HEK293 (cell line): ENCODE results near the gene CFAP299.

Experiments
- CTCF ChIA-PET: fragments of 350-600 bp; formaldehyde crosslinking; extraction: SDS; loops from one replicate; lab custom pipeline; 2021; ENCODE audit warnings: antibody characterized with exemption; lab: Yijun Ruan, JAX
- POLR2A ChIA-PET: fragments of 300-600 bp; formaldehyde crosslinking; extraction: SDS; loops from one replicate; lab custom pipeline; 2020; ENCODE audit warnings: antibody characterized with exemption, inconsistent platforms; lab: Yijun Ruan, JAX
- H3K27ac ChIP-seq: fragments of 200-500 bp; sonication (Bioruptor generic); 2 replicates; pipeline ENCODE4 v1.5.1; 2014; ENCODE audit warnings: low read depth, low read length, control low read depth, inconsistent platforms; ENCODE audit errors: extremely low read depth
- H3K36me3 ChIP-seq, 2 experiments: fragments of 200-500 bp in 1 of 2; sonication (Bioruptor generic) in 1 of 2; 1 replicate in 1 of 2; 2 replicates in 1 of 2; pipeline ENCODE4 v1.5.1; 2014 to 2017; ENCODE audit warnings: inconsistent platforms in 2 of 2, low read length in 2 of 2; ENCODE audit not compliant: control insufficient read depth in 2 of 2, insufficient read depth in 1 of 2
- H3K4me1 ChIP-seq: fragments of 200-500 bp; sonication (Bioruptor generic); 2 replicates; pipeline ENCODE4 v1.5.1; 2014; ENCODE audit warnings: mild to moderate bottlenecking, low read length, inconsistent platforms; ENCODE audit not compliant: control insufficient read depth, insufficient read depth
- H3K4me3 ChIP-seq: 2 replicates; pipeline ENCODE4 v1.5.1; 2011; ENCODE audit warnings: low read depth, mild to moderate bottlenecking, control low read depth, low read length, moderate library complexity
- H3K9me3 ChIP-seq: fragments of 200-500 bp; sonication (Bioruptor generic); 2 replicates; pipeline ENCODE4 v1.5.1; 2014; ENCODE audit warnings: low read depth, low read length, inconsistent platforms; ENCODE audit not compliant: control insufficient read depth, insufficient read depth
- GFI1B ChIP-seq: fragments of 450-650 bp; formaldehyde crosslinking; IDR thresholded peaks from 2 replicates; pipeline ENCODE4 v1.5.1; 2016; ENCODE audit warnings: missing biosample characterization, missing genetic modification characterization
- SALL2 ChIP-seq: fragments of 450-650 bp; formaldehyde crosslinking; IDR thresholded peaks from 2 replicates; pipeline ENCODE4 v1.5.0; 2017; ENCODE audit warnings: missing biosample characterization, mild to moderate bottlenecking, missing genetic modification characterization, borderline replicate concordance
- TRIM28 ChIP-seq: IDR thresholded peaks from 2 replicates; pipeline ENCODE4 v1.6.1; 2011; ENCODE audit warnings: low read length, control low read depth, borderline replicate concordance
- WT1 ChIP-seq: fragments of 450-650 bp; formaldehyde crosslinking; IDR thresholded peaks from 2 replicates; pipeline ENCODE4 v1.5.1; 2016; ENCODE audit warnings: missing biosample characterization, missing genetic modification characterization
- YY2 ChIP-seq: fragments of 450-650 bp; formaldehyde crosslinking; IDR thresholded peaks from 2 replicates; pipeline ENCODE4 v1.5.1; 2016; ENCODE audit warnings: missing biosample characterization, missing genetic modification characterization
- ZBTB1 ChIP-seq: fragments of 450-650 bp; formaldehyde crosslinking; IDR thresholded peaks from 2 replicates; pipeline ENCODE4 v1.5.1; 2016; ENCODE audit warnings: missing biosample characterization, missing genetic modification characterization
- ZBTB20 ChIP-seq: fragments of 450-650 bp; formaldehyde crosslinking; IDR thresholded peaks from 2 replicates; pipeline ENCODE4 v1.5.1; 2016; ENCODE audit warnings: missing biosample characterization, missing genetic modification characterization
- ZBTB6 ChIP-seq: fragments of 450-650 bp; formaldehyde crosslinking; IDR thresholded peaks from 2 replicates; pipeline ENCODE4 v1.5.1; 2017; ENCODE audit warnings: missing biosample characterization, missing genetic modification characterization
- ZFP69B ChIP-seq: fragments of 450-650 bp; formaldehyde crosslinking; IDR thresholded peaks from 2 replicates; pipeline ENCODE4 v1.5.1; 2016; ENCODE audit warnings: missing biosample characterization, missing genetic modification characterization
- ZIC2 ChIP-seq: fragments of 450-650 bp; formaldehyde crosslinking; IDR thresholded peaks from 2 replicates; pipeline ENCODE4 v1.5.1; 2016; ENCODE audit warnings: missing biosample characterization, missing genetic modification characterization
- ZNF133 ChIP-seq: fragments of 450-650 bp; formaldehyde crosslinking; IDR thresholded peaks from 2 replicates; pipeline ENCODE4 v1.5.1; 2016; ENCODE audit warnings: missing biosample characterization, missing genetic modification characterization
- ZNF2 ChIP-seq: fragments of 450-650 bp; formaldehyde crosslinking; IDR thresholded peaks from 2 replicates; pipeline ENCODE4 v1.5.1; 2016; ENCODE audit warnings: missing biosample characterization, missing genetic modification characterization
- ZNF280C ChIP-seq: fragments of 450-650 bp; formaldehyde crosslinking; IDR thresholded peaks from 2 replicates; pipeline ENCODE4 v1.5.1; 2016; ENCODE audit warnings: missing biosample characterization, missing genetic modification characterization
- ZNF302 ChIP-seq: fragments of 450-650 bp; formaldehyde crosslinking; IDR thresholded peaks from 2 replicates; pipeline ENCODE4 v1.5.1; 2016; ENCODE audit warnings: missing biosample characterization, missing genetic modification characterization, low read depth
- ZNF341 ChIP-seq: fragments of 450-650 bp; formaldehyde crosslinking; IDR thresholded peaks from 2 replicates; pipeline ENCODE4; 2016; ENCODE audit warnings: low read depth, missing biosample characterization, missing genetic modification characterization
- ZNF621 ChIP-seq: fragments of 450-650 bp; formaldehyde crosslinking; IDR thresholded peaks from 2 replicates; pipeline ENCODE4 v1.5.1; 2017; ENCODE audit warnings: missing biosample characterization, missing genetic modification characterization
- ZNF623 ChIP-seq: fragments of 450-650 bp; formaldehyde crosslinking; IDR thresholded peaks from 2 replicates; pipeline ENCODE4 v1.5.1; 2016; ENCODE audit warnings: missing biosample characterization, missing genetic modification characterization
- ZNF654 ChIP-seq: fragments of 450-650 bp; formaldehyde crosslinking; IDR thresholded peaks from 2 replicates; pipeline ENCODE4 v1.5.1; 2016; ENCODE audit warnings: low read depth, missing biosample characterization, missing genetic modification characterization
- ZNF660 ChIP-seq: fragments of 450-650 bp; IDR thresholded peaks from 2 replicates; pipeline ENCODE4 v1.5.1; 2018; ENCODE audit warnings: missing biosample characterization, mild to moderate bottlenecking, missing genetic modification characterization
- ZNF777 ChIP-seq: fragments of 450-650 bp; formaldehyde crosslinking; IDR thresholded peaks from 2 replicates; pipeline ENCODE4 v1.5.1; 2017; ENCODE audit warnings: missing biosample characterization, missing genetic modification characterization, borderline replicate concordance
- ZNF837 ChIP-seq: fragments of 450-650 bp; formaldehyde crosslinking; IDR thresholded peaks from 2 replicates; pipeline ENCODE4 v1.5.1; 2016; ENCODE audit warnings: missing biosample characterization, missing genetic modification characterization
- TF ChIP-seq, protein P1 (sequence below): fragments of 450-650 bp; formaldehyde crosslinking; IDR thresholded peaks from 2 replicates; pipeline ENCODE4 v1.5.1; 2016; ENCODE audit warnings: missing biosample characterization, missing genetic modification characterization
- TF ChIP-seq, protein P2 (sequence below): fragments of 450-650 bp; formaldehyde crosslinking; IDR thresholded peaks from 2 replicates; pipeline ENCODE4 v1.5.0; 2017; ENCODE audit warnings: missing biosample characterization, missing genetic modification characterization, borderline replicate concordance
- TF ChIP-seq, protein P3 (sequence below): fragments of 450-650 bp; formaldehyde crosslinking; IDR thresholded peaks from 2 replicates; pipeline ENCODE4 v1.5.1; 2016; ENCODE audit warnings: missing biosample characterization, missing genetic modification characterization

CFAP299 gene

GRCh38 chr4:80388284-80388607 lies 52.7 kb downstream of the CFAP299 start:
- POLR2A ChIA-PET: no interaction called here

GRCh38 chr4:80390178-80390577 lies 54.6 kb downstream of the CFAP299 start:
- Histone ChIP-seq H3K27ac (no peak overlapping the region), H3K4me3 (no peak overlapping the region), H3K4me1 (no peaks in the 10 kb centered on the region), H3K9me3 (no peaks in the 10 kb centered on the region), H3K36me3 (no peaks in the 10 kb centered on the region)
- TF ChIP-seq ZFP69B (tag by site-specific recombination): no peak
- TF ChIP-seq ZNF660 (tag by site-specific recombination): no peak
- no peak for TF ChIP-seq ZIC2
- TF ChIP-seq SALL2: no peak
- no peak for TF ChIP-seq ZNF654 (tag by site-specific recombination)
- TF ChIP-seq ZNF623 (tag by site-specific recombination): no peak
- TF ChIP-seq GFI1B: no peak
- TF ChIP-seq ZNF302 (tag by site-specific recombination): no peak
- TF ChIP-seq, protein P1, sequence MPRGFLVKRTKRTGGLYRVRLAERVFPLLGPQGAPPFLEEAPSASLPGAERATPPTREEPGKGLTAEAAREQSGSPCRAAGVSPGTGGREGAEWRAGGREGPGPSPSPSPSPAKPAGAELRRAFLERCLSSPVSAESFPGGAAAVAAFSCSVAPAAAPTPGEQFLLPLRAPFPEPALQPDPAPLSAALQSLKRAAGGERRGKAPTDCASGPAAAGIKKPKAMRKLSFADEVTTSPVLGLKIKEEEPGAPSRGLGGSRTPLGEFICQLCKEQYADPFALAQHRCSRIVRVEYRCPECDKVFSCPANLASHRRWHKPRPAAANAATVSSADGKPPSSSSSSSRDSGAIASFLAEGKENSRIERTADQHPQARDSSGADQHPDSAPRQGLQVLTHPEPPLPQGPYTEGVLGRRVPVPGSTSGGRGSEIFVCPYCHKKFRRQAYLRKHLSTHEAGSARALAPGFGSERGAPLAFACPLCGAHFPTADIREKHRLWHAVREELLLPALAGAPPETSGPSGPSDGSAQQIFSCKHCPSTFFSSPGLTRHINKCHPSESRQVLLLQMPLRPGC (tag by site-specific recombination): no peak
- TF ChIP-seq ZNF2 (tag by site-specific recombination): no peak
- TF ChIP-seq, protein P2, sequence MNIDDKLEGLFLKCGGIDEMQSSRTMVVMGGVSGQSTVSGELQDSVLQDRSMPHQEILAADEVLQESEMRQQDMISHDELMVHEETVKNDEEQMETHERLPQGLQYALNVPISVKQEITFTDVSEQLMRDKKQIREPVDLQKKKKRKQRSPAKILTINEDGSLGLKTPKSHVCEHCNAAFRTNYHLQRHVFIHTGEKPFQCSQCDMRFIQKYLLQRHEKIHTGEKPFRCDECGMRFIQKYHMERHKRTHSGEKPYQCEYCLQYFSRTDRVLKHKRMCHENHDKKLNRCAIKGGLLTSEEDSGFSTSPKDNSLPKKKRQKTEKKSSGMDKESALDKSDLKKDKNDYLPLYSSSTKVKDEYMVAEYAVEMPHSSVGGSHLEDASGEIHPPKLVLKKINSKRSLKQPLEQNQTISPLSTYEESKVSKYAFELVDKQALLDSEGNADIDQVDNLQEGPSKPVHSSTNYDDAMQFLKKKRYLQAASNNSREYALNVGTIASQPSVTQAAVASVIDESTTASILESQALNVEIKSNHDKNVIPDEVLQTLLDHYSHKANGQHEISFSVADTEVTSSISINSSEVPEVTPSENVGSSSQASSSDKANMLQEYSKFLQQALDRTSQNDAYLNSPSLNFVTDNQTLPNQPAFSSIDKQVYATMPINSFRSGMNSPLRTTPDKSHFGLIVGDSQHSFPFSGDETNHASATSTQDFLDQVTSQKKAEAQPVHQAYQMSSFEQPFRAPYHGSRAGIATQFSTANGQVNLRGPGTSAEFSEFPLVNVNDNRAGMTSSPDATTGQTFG (tag by site-specific recombination): no peak
- no peak for TF ChIP-seq ZNF133 (tag by site-specific recombination)
- no peak for TF ChIP-seq ZNF837 (tag by site-specific recombination)
- TF ChIP-seq ZBTB6 (tag by site-specific recombination): no peak
- no peak for TF ChIP-seq ZNF280C (tag by site-specific recombination)
- ChIA-PET CTCF (interaction anchor here (0.6 kb wide), 1 partner anchor 24 kb away, joined by 3 read pairs; no protein-coding TSS in a partner anchor), POLR2A (no interaction called here)

More at GRCh38 chr4:80388284-80388607, 52.7 kb downstream of the CFAP299 start:
- Histone ChIP-seq H3K4me1 (no peaks in the 10 kb centered on the region), H3K4me3 (no peak overlapping the region), H3K27ac (no peak overlapping the region), H3K36me3 (no peaks in the 10 kb centered on the region), H3K9me3 (no peaks in the 10 kb centered on the region)
- TF ChIP-seq YY2 (no peak), ZNF341 (tag by site-specific recombination) (no peak), WT1 (tag by site-specific recombination) (no peak), ZBTB20 (tag by site-specific recombination) (no peak), ZBTB1 (tag by site-specific recombination) (no peak), TRIM28 (no peak), ZNF621 (tag by site-specific recombination) (no peak), ZNF777 (no peak)
- TF ChIP-seq, protein P3, sequence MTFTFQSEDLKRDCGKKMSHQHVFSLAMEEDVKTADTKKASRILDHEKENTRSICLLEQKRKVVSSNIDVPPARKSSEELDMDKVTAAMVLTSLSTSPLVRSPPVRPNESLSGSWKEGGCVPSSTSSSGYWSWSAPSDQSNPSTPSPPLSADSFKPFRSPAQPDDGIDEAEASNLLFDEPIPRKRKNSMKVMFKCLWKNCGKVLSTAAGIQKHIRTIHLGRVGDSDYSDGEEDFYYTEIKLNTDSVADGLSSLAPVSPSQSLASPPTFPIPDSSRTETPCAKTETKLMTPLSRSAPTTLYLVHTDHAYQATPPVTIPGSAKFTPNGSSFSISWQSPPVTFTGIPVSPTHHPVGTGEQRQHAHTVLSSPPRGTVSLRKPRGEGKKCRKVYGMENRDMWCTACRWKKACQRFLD (tag by site-specific recombination): no peak
- TF ChIP-seq, protein P1 (tag by site-specific recombination): no peak
- CTCF ChIA-PET: interaction anchor here (0.5 kb wide), 1 partner anchor 642 kb away, joined by 3 read pairs; no protein-coding TSS in a partner anchor
